HepG2 (cell line): Measurements from ENCODE around the gene GSTM4. TPM values are rescaled to one million over a fixed set of nuclear protein-coding genes. Genes with fewer than 3 reads are reported as not detected.

Experiments used
- ATAC-seq: fragments of 200-7000 bp; cut with Tn5 transposase; 3 replicates; pipeline ENCODE4 v1.9.1; 2020; ENCODE audit warnings: mild to moderate bottlenecking, moderate library complexity
- BruUV-seq: library from RNA; stranded (reverse); fragments of 400-500 nt; replicated peaks from 2 replicates; lab custom pipeline; 2021; lab: Mats Ljungman, UMichigan
- CTCF ChIA-PET: fragments of 300-600 bp; formaldehyde crosslinking; extraction: SDS; loops from one replicate; lab custom pipeline; 2021; ENCODE audit warnings: low total read pairs, inconsistent platforms, low intra/inter-chr PET ratio; lab: Yijun Ruan, JAX
- POLR2A ChIA-PET: fragments of 350-600 bp; sonication (Branson Sonifier 250); formaldehyde crosslinking; loops from one replicate; lab custom pipeline; 2020; ENCODE audit warnings: antibody characterized with exemption, inconsistent platforms; lab: Yijun Ruan, JAX
- DNase-seq: peaks from one replicate; pipeline ENCODE4 v3.0.0-alpha.2; 2015; ENCODE audit warnings: low spot score
- FAIRE-seq: peaks from 3 replicates; lab custom pipeline; 2011; peaks lifted over from hg19 to GRCh38; lab: Jason Lieb, UNC
- H2AFZ ChIP-seq: one replicate; pipeline ENCODE4 v1.6.1; 2011; ENCODE audit warnings: low read length, inconsistent platforms
- H3K27ac ChIP-seq: fragments of 300-600 bp; 3 replicates; pipeline ENCODE4 v1.8.0; 2011; ENCODE audit warnings: mixed run types, mild to moderate bottlenecking, mixed read lengths, low read length, inconsistent platforms; ENCODE audit not compliant: insufficient read depth; ENCODE audit errors: extremely low read length
- H3K27me3 ChIP-seq, 2 experiments: fragments of 200-600 bp in 1 of 2; 2 replicates in 1 of 2; 3 replicates in 1 of 2; pipeline versions ENCODE4 v1.6.0 to v1.8.0; 2011; ENCODE audit warnings: low read length in 2 of 2, mild to moderate bottlenecking in 2 of 2, moderate library complexity in 2 of 2, inconsistent platforms in 1 of 2; ENCODE audit not compliant: insufficient read depth in 2 of 2, control insufficient read depth in 1 of 2
- H3K36me3 ChIP-seq, 2 experiments: fragments of 200-600 bp in 1 of 2; replicated peaks in 1 of 2; 2 replicates in 1 of 2; 3 replicates in 1 of 2; pipeline versions ENCODE4 v1.5.1 to v1.8.0; 2011; ENCODE audit warnings: low read length in 2 of 2, inconsistent platforms in 1 of 2; ENCODE audit not compliant: insufficient read depth in 2 of 2, control insufficient read depth in 1 of 2
- H3K4me1 ChIP-seq: 2 replicates; pipeline ENCODE4 v1.5.1; 2012; ENCODE audit warnings: low read length, inconsistent platforms; ENCODE audit not compliant: insufficient read depth
- H3K4me2 ChIP-seq: 2 replicates; pipeline ENCODE4 v1.6.0; 2011; ENCODE audit warnings: low read depth, low read length, inconsistent platforms
- H3K4me3 ChIP-seq, 3 experiments: fragments of 200-600 bp in 1 of 3; sonication (generic), shearing (Covaris generic) in 1 of 3; replicated peaks in 1 of 3; 2 replicates each; pipeline ENCODE4 v1.5.1; 2011 to 2016; ENCODE audit warnings: low read length in 3 of 3, inconsistent platforms in 2 of 3, low read depth in 2 of 3, mild to moderate bottlenecking in 2 of 3, control low read depth in 1 of 3, mixed read lengths in 1 of 3; ENCODE audit not compliant: insufficient read depth in 1 of 3
- H3K79me2 ChIP-seq: one replicate; pipeline ENCODE4 v1.6.1; 2011; ENCODE audit warnings: low read length, inconsistent platforms; ENCODE audit not compliant: insufficient read depth
- H3K9ac ChIP-seq: 2 replicates; pipeline ENCODE4 v1.6.0; 2011; ENCODE audit warnings: mild to moderate bottlenecking, low read depth, low read length, inconsistent platforms; ENCODE audit not compliant: insufficient read depth
- H3K9me3 ChIP-seq: 2 replicates; pipeline ENCODE4 v1.5.1; 2012; ENCODE audit warnings: mild to moderate bottlenecking, low read length
- H4K20me1 ChIP-seq: 2 replicates; pipeline ENCODE4 v1.6.0; 2011; ENCODE audit warnings: inconsistent platforms, mild to moderate bottlenecking, low read length, moderate library complexity; ENCODE audit not compliant: insufficient read depth
- AHDC1 ChIP-seq: sonication (generic); formaldehyde crosslinking; IDR thresholded peaks from 2 replicates; pipeline ENCODE4 v1.5.1; 2020; ENCODE audit warnings: mild to moderate bottlenecking, missing genetic modification reagents, borderline replicate concordance
- HMGA1 ChIP-seq: sonication (generic); formaldehyde crosslinking; conservative IDR thresholded peaks from 2 replicates; pipeline ENCODE4 v1.4.0; 2020; ENCODE audit warnings: missing genetic modification reagents
- TMF1 ChIP-seq: sonication (generic); formaldehyde crosslinking; IDR thresholded peaks from 2 replicates; pipeline ENCODE4 v1.8.1; 2022; ENCODE audit warnings: low read depth, missing genetic modification reagents
- ZFY ChIP-seq: sonication (generic); formaldehyde crosslinking; IDR thresholded peaks from 2 replicates; pipeline ENCODE4 v1.4.0; 2020; ENCODE audit warnings: missing genetic modification reagents
- ZKSCAN5 ChIP-seq: sonication (generic); formaldehyde crosslinking; IDR thresholded peaks from 2 replicates; pipeline ENCODE4 v1.5.1; 2020; ENCODE audit warnings: mild to moderate bottlenecking, missing genetic modification reagents
- ZNF205 ChIP-seq: IDR thresholded peaks from 2 replicates; pipeline ENCODE4 v1.6.1; 2018; ENCODE audit warnings: missing biosample characterization, missing genetic modification reagents
- WGBS: methylation state at CpG from one replicate; pipeline ENCODE4 v1.1.6; 2017; ENCODE audit warnings: low lambda C conversion rate; 5-methylcytosine and 5-hydroxymethylcytosine counted together
- in situ Hi-C: cut with HindIII; loops from 2 replicates; pipeline ENCODE4 v1.10.0; 2017; ENCODE audit warnings: low pct_unique_long_range_greater_than_20kb; ENCODE audit not compliant: extremely low pct_ligation_motif_present
- intact Hi-C: fragments of 100-400 bp; cut with micrococcal nuclease; formaldehyde crosslinking; loops from one replicate; pipeline ENCODE4 v1.10.0; 2022; ENCODE audit not compliant: unreplicated experiment
- polyA plus RNA-seq, 8 experiments: library from polyadenylated mRNA; depleted of rRNA in 3 of 8; stranded (reverse) in 7 of 8; unstranded in 1 of 8; fragments of >200 nt; fragmentation: Illumina TruSeq in 4 of 8; extraction: Trizol in 4 of 8; gene quantifications; 2 replicates each; pipeline versions ENCODE4 v1.2.1 to v1.2.3, GENCODE V29; 2011 to 2016; ENCODE audit warnings: low read depth in 4 of 8, missing spikeins in 1 of 8, mixed read lengths in 1 of 8; ENCODE audit not compliant: insufficient read depth in 1 of 8
- total RNA-seq, 5 experiments: library from RNA; depleted of rRNA; stranded (reverse); fragments of >200 nt; fragmentation: Illumina TruSeq; extraction: Trizol; gene quantifications; 2 replicates each; pipeline ENCODE4 v1.2.3, GENCODE V29; 2016; ENCODE audit warnings: low read depth in 1 of 5

The GSTM4 gene
- total and polyA plus RNA-seq, 2 of the 13 experiments (the other 11 are each of a cell fraction or from before 2014, with no cell fraction given): 25.3 to 40.8 TPM

GRCh38 chr1:109664671-109665070 is 8.8 kb downstream of the GSTM4 start:
- Histone ChIP-seq H3K4me2 (no peak overlapping the region), H4K20me1 (no peaks in the 10 kb centered on the region), H2AFZ (no peak overlapping the region), H3K79me2 (no peaks in the 10 kb centered on the region), H3K36me3 (no peaks in the 10 kb centered on the region; a peak in 2 of 5 replicates), H3K9me3 (no peaks in the 10 kb centered on the region), H3K27ac (no peak overlapping the region), H3K27me3 (no peaks in the 10 kb centered on the region), H3K4me3 (no peak overlapping the region), H3K4me1 (peaks cover 20% of the 10 kb centered on the region), H3K9ac (no peak overlapping the region)
- BruUV-seq: no TSS peak
- 38% methylated on average over 1 of the region's 1 CpG for WGBS
- FAIRE-seq: no peak
- no peak for DNase-seq
- TF ChIP-seq ZFY (CRISPR knock-in tag) (no peak), AHDC1 (CRISPR knock-in tag) (no peak), TMF1 (CRISPR knock-in tag) (no peak), ZKSCAN5 (CRISPR knock-in tag) (no peak), HMGA1 (CRISPR knock-in tag) (no peak), ZNF205 (CRISPR knock-in tag) (no peak)
- CTCF ChIA-PET: no interaction called here
- POLR2A ChIA-PET: no interaction called here
- ATAC-seq: no peak
- in situ Hi-C loops: loop anchor here (10.0 kb wide), 1 partner anchor 50 kb away; the partner anchor contains the start of gene GSTM5
- intact Hi-C loops: no loop called here
